BJ (cell line): Measurements from ENCODE around the gene TTC33. TPM values are rescaled to one million over a fixed set of nuclear protein-coding genes. Genes with fewer than 3 reads are reported as not detected.

Source experiments
- CTCF ChIA-PET: fragments of 350-600 bp; formaldehyde crosslinking; extraction: SDS; loops from one replicate; lab custom pipeline; 2021; ENCODE audit warnings: antibody characterized with exemption, inconsistent platforms; lab: Yijun Ruan, JAX
- POLR2A ChIA-PET: fragments of 300-600 bp; sonication (Branson Sonifier 250); formaldehyde crosslinking; extraction: SDS; loops from one replicate; lab custom pipeline; 2021; ENCODE audit warnings: antibody characterized with exemption; lab: Charles Lee
- DNase-seq: peaks from one replicate; pipeline ENCODE4 v3.0.0-alpha.2; 2011; ENCODE audit warnings: low read depth
- H3K27me3 ChIP-seq: 2 replicates; pipeline ENCODE4 v1.6.0; 2011; ENCODE audit warnings: low read length; ENCODE audit not compliant: control insufficient read depth, insufficient read depth
- H3K36me3 ChIP-seq: 2 replicates; pipeline ENCODE4 v1.5.1; 2011; ENCODE audit warnings: low read length; ENCODE audit not compliant: control insufficient read depth, insufficient read depth
- H3K4me3 ChIP-seq: 2 replicates; pipeline ENCODE4 v1.5.1; 2011; ENCODE audit warnings: low read depth, mild to moderate bottlenecking, control low read depth, low read length
- polyA plus RNA-seq: library from polyadenylated mRNA; depleted of rRNA; stranded (reverse); fragments of >200 nt; gene quantifications from 2 replicates; pipeline ENCODE4 v1.2.3, GENCODE V29; 2011
- TF ChIP-seq, protein P1 (sequence below): IDR thresholded peaks from 2 replicates; pipeline ENCODE4 v1.5.1; 2011; ENCODE audit warnings: low read depth, mild to moderate bottlenecking, control low read depth, inconsistent platforms, low read length, moderate library complexity; ENCODE audit not compliant: insufficient read depth

Gene TTC33
- polyA plus RNA-seq, 1 experiment: 2.8 TPM

DNA sequence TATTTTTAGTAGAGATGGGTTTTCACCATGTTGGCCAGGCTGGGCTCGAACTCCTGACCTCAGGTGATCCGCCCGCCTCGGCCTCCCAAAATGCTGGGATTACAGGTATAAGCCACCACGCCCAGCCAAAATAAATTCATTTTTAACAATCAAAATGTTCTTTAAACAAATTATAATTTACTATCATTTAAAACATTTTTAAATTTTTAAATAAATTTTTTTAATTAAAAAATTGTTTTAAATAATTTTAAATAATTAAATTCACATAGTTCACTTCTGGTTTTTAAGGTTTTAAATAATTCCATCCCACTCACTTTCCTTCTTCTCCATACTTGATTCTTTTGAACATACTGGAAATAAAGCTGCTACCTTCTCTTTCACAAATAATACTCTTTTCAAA is 15.0 kb upstream of the TTC33 start:
- Histone ChIP-seq H3K27me3 (no peaks in the 10 kb centered on the region), H3K4me3 (no peak overlapping the region), H3K36me3 (peaks cover 4% of the 10 kb centered on the region)
- CTCF ChIA-PET: interaction anchor here (1.2 kb wide), 1 partner anchor 9 kb away, joined by 3 read pairs; no protein-coding TSS in a partner anchor
- DNase-seq: no peak
- POLR2A ChIA-PET: no interaction called here
- TF ChIP-seq, protein P1, sequence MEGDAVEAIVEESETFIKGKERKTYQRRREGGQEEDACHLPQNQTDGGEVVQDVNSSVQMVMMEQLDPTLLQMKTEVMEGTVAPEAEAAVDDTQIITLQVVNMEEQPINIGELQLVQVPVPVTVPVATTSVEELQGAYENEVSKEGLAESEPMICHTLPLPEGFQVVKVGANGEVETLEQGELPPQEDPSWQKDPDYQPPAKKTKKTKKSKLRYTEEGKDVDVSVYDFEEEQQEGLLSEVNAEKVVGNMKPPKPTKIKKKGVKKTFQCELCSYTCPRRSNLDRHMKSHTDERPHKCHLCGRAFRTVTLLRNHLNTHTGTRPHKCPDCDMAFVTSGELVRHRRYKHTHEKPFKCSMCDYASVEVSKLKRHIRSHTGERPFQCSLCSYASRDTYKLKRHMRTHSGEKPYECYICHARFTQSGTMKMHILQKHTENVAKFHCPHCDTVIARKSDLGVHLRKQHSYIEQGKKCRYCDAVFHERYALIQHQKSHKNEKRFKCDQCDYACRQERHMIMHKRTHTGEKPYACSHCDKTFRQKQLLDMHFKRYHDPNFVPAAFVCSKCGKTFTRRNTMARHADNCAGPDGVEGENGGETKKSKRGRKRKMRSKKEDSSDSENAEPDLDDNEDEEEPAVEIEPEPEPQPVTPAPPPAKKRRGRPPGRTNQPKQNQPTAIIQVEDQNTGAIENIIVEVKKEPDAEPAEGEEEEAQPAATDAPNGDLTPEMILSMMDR: no peak

DNA sequence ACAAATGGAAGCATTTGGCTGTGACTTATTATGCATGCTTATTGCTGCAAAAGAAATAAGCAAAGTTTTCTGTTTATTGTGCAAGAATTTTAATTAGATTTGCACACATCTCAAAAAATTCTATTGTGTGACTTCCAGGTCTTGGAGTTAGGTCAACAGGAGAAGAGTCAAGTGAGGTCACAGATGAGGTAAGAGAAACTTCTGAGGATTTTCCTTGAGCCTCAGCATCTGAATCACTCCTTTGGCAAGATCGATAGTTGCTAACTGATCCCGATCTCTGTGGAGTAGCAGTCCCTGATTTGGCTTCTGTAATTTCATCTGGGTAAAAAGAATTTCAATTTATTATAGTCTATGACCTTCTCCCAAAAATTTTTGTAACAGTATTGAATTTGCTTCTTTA is 6.9 kb upstream of the TTC33 start:
- TF ChIP-seq, protein P1: no peak
- peaks cover 1% of the 10 kb centered on the region; the same call in 1 of the 2 replicates for H3K36me3 ChIP-seq
- H3K4me3 ChIP-seq: no peak overlapping the region
- ChIA-PET POLR2A (no interaction called here), CTCF (no interaction called here)
- H3K27me3 ChIP-seq: no peaks in the 10 kb centered on the region
- DNase-seq: no peak

DNA sequence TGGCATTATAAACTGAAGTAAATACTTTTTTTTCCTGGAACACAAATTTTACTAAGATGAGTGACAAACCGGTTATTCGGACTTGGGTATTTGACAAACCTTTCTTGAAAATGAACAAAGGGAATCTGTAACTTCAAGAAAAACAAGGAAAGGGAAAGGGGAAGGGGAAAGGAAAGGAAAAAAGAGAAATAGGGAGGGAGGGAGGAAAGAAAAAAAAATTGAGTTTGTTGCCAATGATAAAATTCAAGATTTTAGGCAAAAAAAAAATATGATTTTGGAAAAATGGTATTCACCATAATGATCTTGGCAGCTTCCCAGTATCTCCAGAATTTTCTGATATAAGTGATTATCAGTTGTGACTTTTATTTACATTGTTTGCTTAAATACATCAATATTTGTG is 1.6 kb upstream of the TTC33 start:
- POLR2A ChIA-PET: interaction anchor here (0.6 kb wide), 1 partner anchor 73 kb away, joined by 3 read pairs; no protein-coding TSS in a partner anchor
- CTCF ChIA-PET: no interaction called here

DNA sequence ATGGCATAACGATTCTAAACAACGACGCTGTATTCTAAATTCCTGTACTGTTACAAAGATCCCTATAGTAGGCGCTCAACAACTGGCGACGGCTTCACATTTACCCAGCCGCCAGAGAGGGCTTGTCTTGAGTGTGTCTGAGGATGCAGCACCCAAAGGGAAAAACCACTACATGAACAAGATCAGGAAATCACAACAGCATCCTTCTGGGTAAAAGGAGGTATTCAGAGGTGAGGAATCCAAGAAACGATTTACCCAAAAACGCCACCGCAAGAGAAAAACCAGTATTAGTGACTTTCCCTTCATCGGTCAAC is 711 bp downstream of the TTC33 start:
- POLR2A ChIA-PET: no interaction called here
- TF ChIP-seq, protein P1: peak; percentile 82

More for the DNA sequence above, 1.6 kb upstream of the TTC33 start:
- no peak for DNase-seq
- Histone ChIP-seq H3K4me3 (no peak overlapping the region), H3K36me3 (no peaks in the 10 kb centered on the region), H3K27me3 (no peaks in the 10 kb centered on the region)
- TF ChIP-seq, protein P1: no peak

DNA sequence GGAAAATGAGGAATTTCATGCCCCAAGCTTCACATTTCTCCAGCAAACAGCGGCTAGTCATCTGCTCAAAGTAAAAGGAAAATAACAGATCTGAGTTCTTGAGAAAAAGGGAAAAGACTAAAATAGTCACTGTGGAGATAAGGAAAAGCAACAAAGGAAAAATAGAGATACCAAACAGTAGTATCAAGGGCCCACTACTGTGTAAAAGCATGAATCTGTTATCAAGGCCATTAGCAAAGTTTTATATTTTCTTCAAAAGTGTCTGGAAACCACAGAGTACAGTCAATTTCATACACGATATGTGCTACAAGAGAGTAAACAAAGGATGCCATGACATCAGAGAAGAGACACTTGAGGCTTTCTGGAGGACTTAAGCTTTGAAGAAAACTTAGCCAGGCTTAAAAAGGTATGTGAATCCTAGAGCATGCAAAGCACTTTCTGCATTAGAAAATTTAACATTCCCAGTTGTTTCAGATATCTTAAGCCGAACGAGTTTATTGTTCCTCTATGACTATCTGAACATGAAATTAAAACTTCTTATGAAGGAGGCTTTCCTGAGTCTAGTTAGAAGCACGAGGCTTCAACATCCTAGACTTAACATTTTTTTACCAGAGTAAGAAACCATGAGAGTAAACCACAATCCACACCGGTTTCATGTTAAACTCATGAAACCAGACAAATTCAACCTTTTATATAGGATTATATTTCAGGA is 1.2 kb downstream of the TTC33 start:
- ChIA-PET POLR2A (no interaction called here), CTCF (interaction anchor here (1.0 to 1.4 kb wide), 3 partner anchors 8 to 33 kb away, joined by 3 to 4 read pairs (median 3); no protein-coding TSS in a partner anchor)
- TF ChIP-seq, protein P1: no peak
- Histone ChIP-seq H3K27me3 (no peaks in the 10 kb centered on the region), H3K36me3 (no peaks in the 10 kb centered on the region), H3K4me3 (peak overlapping the region; percentile 93)
- no peak for DNase-seq

More for the DNA sequence above, 711 bp downstream of the TTC33 start:
- Histone ChIP-seq H3K36me3 (no peaks in the 10 kb centered on the region), H3K4me3 (peak overlapping the region; percentile 93), H3K27me3 (no peaks in the 10 kb centered on the region)
- CTCF ChIA-PET: interaction anchor here (0.6 to 1.4 kb wide), 6 partner anchors 9 to 1171 kb away, joined by 3 to 4 read pairs (median 3); partner anchors contain the start of gene PRKAA1
- DNase-seq: no peak
